MM.1S (cell line): ENCODE results near the gene PCOLCE2.

Source experiments
- DNase-seq: peaks from one replicate; pipeline ENCODE4 v3.0.0-alpha.2; 2015
- H2AFZ ChIP-seq: fragments of 300-600 bp; sonication (generic); 2 replicates; pipeline ENCODE4 v1.6.0; 2016; ENCODE audit warnings: antibody characterized with exemption, low read length
- H3F3A ChIP-seq: fragments of 300-600 bp; sonication (generic); 2 replicates; pipeline ENCODE4 v1.6.1; 2016; ENCODE audit warnings: mild to moderate bottlenecking, antibody characterized with exemption, low read length, moderate library complexity, mixed read lengths; ENCODE audit not compliant: insufficient read depth
- H3K27ac ChIP-seq: fragments of 300-600 bp; sonication (generic); 2 replicates; pipeline ENCODE4 v1.5.1; 2016; ENCODE audit warnings: mild to moderate bottlenecking, low read length
- H3K27me3 ChIP-seq: fragments of 300-600 bp; sonication (generic); replicated peaks from 2 replicates; pipeline ENCODE4 v1.6.0; 2016; ENCODE audit warnings: low read length; ENCODE audit not compliant: insufficient read depth
- H3K36me3 ChIP-seq: fragments of 300-600 bp; sonication (generic); replicated peaks from 2 replicates; pipeline ENCODE4 v1.6.1; 2016; ENCODE audit warnings: mild to moderate bottlenecking, low read length, mixed read lengths; ENCODE audit not compliant: insufficient read depth
- H3K4me1 ChIP-seq: fragments of 300-600 bp; sonication (generic); 2 replicates; pipeline ENCODE4 v1.6.1; 2016; ENCODE audit warnings: low read length, mixed read lengths
- H3K4me2 ChIP-seq: fragments of 300-600 bp; sonication (generic); 2 replicates; pipeline ENCODE4 v1.6.0; 2016; ENCODE audit warnings: low read depth, low read length
- H3K4me3 ChIP-seq: fragments of 300-600 bp; sonication (generic); 2 replicates; pipeline ENCODE4 v1.5.1; 2016; ENCODE audit warnings: low read length, mixed read lengths
- H3K79me2 ChIP-seq: fragments of 300-600 bp; sonication (generic); 2 replicates; pipeline ENCODE4 v1.6.1; 2016; ENCODE audit warnings: mixed run types, low read length, mixed read lengths
- H3K9ac ChIP-seq: fragments of 300-600 bp; sonication (generic); 2 replicates; pipeline ENCODE4 v1.6.1; 2016; ENCODE audit warnings: low read length, mixed read lengths
- H3K9me2 ChIP-seq: fragments of 300-600 bp; sonication (generic); replicated peaks from 2 replicates; pipeline ENCODE4 v1.6.1; 2016; ENCODE audit warnings: mild to moderate bottlenecking, low read length, mixed read lengths; ENCODE audit not compliant: insufficient read depth
- H3K9me3 ChIP-seq: fragments of 300-600 bp; sonication (generic); replicated peaks from 2 replicates; pipeline ENCODE4 v1.6.1; 2016; ENCODE audit warnings: mild to moderate bottlenecking, low read length, mixed read lengths; ENCODE audit not compliant: insufficient read depth
- H4K20me1 ChIP-seq: fragments of 300-600 bp; sonication (generic); 2 replicates; pipeline ENCODE4 v1.6.1; 2016; ENCODE audit warnings: mild to moderate bottlenecking, low read length, moderate library complexity, mixed read lengths; ENCODE audit not compliant: insufficient read depth
- CTCF ChIP-seq: fragments of 300-600 bp; sonication (generic); IDR thresholded peaks from 2 replicates; pipeline ENCODE4 v1.5.1; 2016; ENCODE audit warnings: antibody characterized with exemption, low read length, mixed read lengths
- EZH2 ChIP-seq: fragments of 300-600 bp; sonication (generic); optimal IDR thresholded peaks from 2 replicates; pipeline ENCODE3; 2017; ENCODE audit warnings: low read depth, mild to moderate bottlenecking, antibody characterized with exemption, low read length, mixed read lengths
- EZH2phosphoT487 ChIP-seq: fragments of 300-600 bp; sonication (generic); IDR thresholded peaks from 2 replicates; pipeline ENCODE4 v1.6.1; 2018; ENCODE audit warnings: antibody characterized with exemption, low read length

Gene PCOLCE2

GRCh38 chr3:142881445-142882224 lies 7.2 kb downstream of the PCOLCE2 start:
- no peaks in the 10 kb centered on the region for H3K9me3 ChIP-seq
- H3K9me2 ChIP-seq = no peaks in the 10 kb centered on the region
- no peak overlapping the region for H3K4me3 ChIP-seq
- H3K27me3 ChIP-seq = no peaks in the 10 kb centered on the region
- no peaks in the 10 kb centered on the region for H3K36me3 ChIP-seq
- H3K27ac ChIP-seq = no peak overlapping the region
- H3K9ac ChIP-seq = no peak overlapping the region
- DNase-seq = no peak
- no peaks in the 10 kb centered on the region for H3K79me2 ChIP-seq
- no peak overlapping the region for H3K4me2 ChIP-seq
- no peak overlapping the region for H2AFZ ChIP-seq
- H4K20me1 ChIP-seq = no peaks in the 10 kb centered on the region
- TF ChIP-seq EZH2 = no peak
- TF ChIP-seq CTCF = no peak
- no peak for TF ChIP-seq EZH2phosphoT487
- H3K4me1 ChIP-seq = no peaks in the 10 kb centered on the region
- no peaks in the 10 kb centered on the region for H3F3A ChIP-seq

- H3K79me2 ChIP-seq = no peaks in the 10 kb centered on the region
- no peaks in the 10 kb centered on the region for H3F3A ChIP-seq
- no peaks in the 10 kb centered on the region for H3K36me3 ChIP-seq
- no peak overlapping the region for H3K9ac ChIP-seq
- H3K4me1 ChIP-seq = no peaks in the 10 kb centered on the region
- H3K4me2 ChIP-seq = no peak overlapping the region
- no peak overlapping the region for H3K27ac ChIP-seq
- no peaks in the 10 kb centered on the region for H3K9me3 ChIP-seq
- no peaks in the 10 kb centered on the region for H4K20me1 ChIP-seq
- TF ChIP-seq EZH2phosphoT487 = no peak
- TF ChIP-seq EZH2 = no peak
- TF ChIP-seq CTCF = no peak
- no peak overlapping the region for H3K4me3 ChIP-seq
- no peak overlapping the region for H2AFZ ChIP-seq
- no peaks in the 10 kb centered on the region for H3K9me2 ChIP-seq
- H3K27me3 ChIP-seq = no peaks in the 10 kb centered on the region
- no peak for DNase-seq
Measured at GRCh38 chr3:142878649-142879300, 10.1 kb downstream of the PCOLCE2 start.

- H3K4me2 ChIP-seq = no peak overlapping the region
- no peaks in the 10 kb centered on the region for H3K27me3 ChIP-seq
- H3K4me3 ChIP-seq = no peak overlapping the region
- no peak overlapping the region for H2AFZ ChIP-seq
- no peaks in the 10 kb centered on the region for H3K9me2 ChIP-seq
- H4K20me1 ChIP-seq = no peaks in the 10 kb centered on the region
- no peaks in the 10 kb centered on the region for H3K9me3 ChIP-seq
- no peaks in the 10 kb centered on the region for H3F3A ChIP-seq
- no peaks in the 10 kb centered on the region for H3K36me3 ChIP-seq
- no peak for DNase-seq
- H3K79me2 ChIP-seq = no peaks in the 10 kb centered on the region
- H3K9ac ChIP-seq = no peak overlapping the region
- H3K27ac ChIP-seq = no peak overlapping the region
- H3K4me1 ChIP-seq = no peaks in the 10 kb centered on the region
- no peak for TF ChIP-seq EZH2
- TF ChIP-seq EZH2phosphoT487 = no peak
- TF ChIP-seq CTCF = no peak
Measured at GRCh38 chr3:142876417-142876816, 12.5 kb downstream of the PCOLCE2 start.
